B cell (primary cell): ENCODE results near the gene PRKCH. TPM values are rescaled to one million over a fixed set of nuclear protein-coding genes. Genes with fewer than 3 reads are reported as not detected.

Experiments used
- ATAC-seq: fragments of 200-7000 bp; cut with Tn5 transposase; one replicate; pipeline ENCODE4 v1.10.0; 2021; ENCODE audit warnings: low read depth, mild to moderate bottlenecking, moderate number of reproducible peaks, moderate library complexity
- CTCF ChIA-PET: fragments of 350-600 bp; sonication (Branson Sonifier 250); formaldehyde crosslinking; loops from one replicate; lab custom pipeline; 2021; ENCODE audit warnings: antibody characterized with exemption, inconsistent platforms; lab: Charles Lee
- POLR2A ChIA-PET: fragments of 350-600 bp; sonication (Branson Sonifier 250); formaldehyde crosslinking; loops from one replicate; lab custom pipeline; 2021; ENCODE audit warnings: antibody characterized with exemption; lab: Charles Lee
- DNase-seq: peaks from one replicate; pipeline ENCODE4 v3.0.0; 2013
- H2AFZ ChIP-seq: 2 replicates; pipeline ENCODE4 v1.6.1; 2012; ENCODE audit warnings: mild to moderate bottlenecking, low read depth, low read length; ENCODE audit not compliant: insufficient read depth, poor library complexity, severe bottlenecking
- H3K27ac ChIP-seq, 2 donors: 1 replicate in 1 of 2; 2 replicates in 1 of 2; pipeline ENCODE4 v1.5.1; 2012 to 2013; ENCODE audit warnings: low read length in 2 of 2, mild to moderate bottlenecking in 2 of 2, moderate library complexity in 1 of 2
- H3K27me3 ChIP-seq, 4 experiments: fragments of 200-600 bp in 1 of 4; sonication (generic) in 1 of 4; replicated peaks in 1 of 4; 1 replicate in 2 of 4; 2 replicates in 2 of 4; pipeline versions ENCODE4 v1.6.1 to v1.7.0; 2013 to 2016; ENCODE audit warnings: low read length in 3 of 4, mild to moderate bottlenecking in 2 of 4, mixed read lengths in 1 of 4, moderate library complexity in 1 of 4; ENCODE audit not compliant: insufficient read depth in 4 of 4, control insufficient read depth in 3 of 4; ENCODE audit errors: control extremely low read depth in 1 of 4
- H3K36me3 ChIP-seq, 2 experiments: replicated peaks in 1 of 2; 1 replicate in 1 of 2; 2 replicates in 1 of 2; pipeline versions ENCODE4 v1.6.1 to v1.7.1; 2013; ENCODE audit warnings: low read length in 1 of 2; ENCODE audit not compliant: insufficient read depth in 2 of 2, control insufficient read depth in 1 of 2; ENCODE audit errors: control extremely low read depth in 1 of 2, extremely low read depth in 1 of 2
- H3K4me1 ChIP-seq, 2 donors: fragments of 200-600 bp in 1 of 2; sonication (generic) in 1 of 2; 1 replicate in 1 of 2; 2 replicates in 1 of 2; pipeline versions ENCODE4 v1.5.1 to v1.6.1; 2013 to 2017; ENCODE audit warnings: low read length in 2 of 2; ENCODE audit not compliant: control insufficient read depth in 2 of 2, insufficient read depth in 2 of 2
- H3K4me2 ChIP-seq: replicated peaks from 2 replicates; pipeline ENCODE3; 2012; ENCODE audit warnings: mild to moderate bottlenecking, low read depth, low read length; ENCODE audit not compliant: poor library complexity, severe bottlenecking
- H3K4me3 ChIP-seq, 5 experiments: fragments of 200-600 bp in 1 of 5; sonication (generic) in 1 of 5; 1 replicate in 3 of 5; 2 replicates in 2 of 5; pipeline versions ENCODE4 v1.5.1 to v1.7.0; 2011 to 2016; ENCODE audit warnings: low read length in 4 of 5, mild to moderate bottlenecking in 4 of 5, low read depth in 2 of 5, control low read depth in 1 of 5, moderate library complexity in 1 of 5; ENCODE audit not compliant: insufficient read depth in 1 of 5; ENCODE audit errors: control extremely low read depth in 1 of 5, extremely low read depth in 1 of 5
- H3K79me2 ChIP-seq: fragments of 200-600 bp; sonication (generic); one replicate; pipeline ENCODE4 v1.6.0; 2016; ENCODE audit warnings: low read length; ENCODE audit not compliant: control insufficient read depth, insufficient read depth
- H3K9ac ChIP-seq: fragments of 200-600 bp; sonication (generic); 2 replicates; pipeline ENCODE4 v1.6.1; 2017; ENCODE audit warnings: mild to moderate bottlenecking, low read length, moderate library complexity
- H3K9me3 ChIP-seq, 3 donors: one replicate each; pipeline versions ENCODE4 v1.6.1 to v1.7.1; 2013; ENCODE audit warnings: low read length in 2 of 3; ENCODE audit not compliant: control insufficient read depth in 2 of 3, insufficient read depth in 1 of 3; ENCODE audit errors: control extremely low read depth in 1 of 3
- H4K20me1 ChIP-seq: 2 replicates; pipeline ENCODE4 v1.6.0; 2012; ENCODE audit warnings: mild to moderate bottlenecking, low read length; ENCODE audit not compliant: insufficient read depth, control insufficient read depth, poor library complexity, severe bottlenecking
- H3K27ac Mint-ChIP-seq: one replicate; pipeline ENCODE4 v1.8.0; 2021; ENCODE audit warnings: mixed read lengths
- H3K27me3 Mint-ChIP-seq: one replicate; pipeline ENCODE4 v1.8.0; 2021; ENCODE audit warnings: mixed read lengths
- H3K4me1 Mint-ChIP-seq: one replicate; pipeline ENCODE4 v1.8.0; 2021; ENCODE audit warnings: mixed read lengths
- H3K4me3 Mint-ChIP-seq: one replicate; pipeline ENCODE4 v1.8.0; 2021; ENCODE audit warnings: mixed read lengths
- H3K9me3 Mint-ChIP-seq: one replicate; pipeline ENCODE4 v1.8.0; 2022; ENCODE audit warnings: mixed read lengths; ENCODE audit not compliant: insufficient read depth
- EZH2 ChIP-seq: IDR thresholded peaks from 2 replicates; pipeline ENCODE4 v1.6.1; 2012; ENCODE audit warnings: borderline replicate concordance, low read depth, mild to moderate bottlenecking, moderate library complexity, low read length; ENCODE audit not compliant: insufficient read depth, poor library complexity, severe bottlenecking
- WGBS: methylation state at CpG from one replicate; pipeline ENCODE4 v1.1.5; 2013; ENCODE audit warnings: missing lambda C conversion rate; ENCODE audit not compliant: insufficient coverage; 5-methylcytosine and 5-hydroxymethylcytosine counted together
- intact Hi-C: fragments of 100-400 bp; cut with micrococcal nuclease; formaldehyde crosslinking; loops from one replicate; pipeline ENCODE4 v1.10.0; 2022
- polyA plus RNA-seq: library from polyadenylated mRNA; depleted of rRNA; stranded (reverse); fragments of >200 nt; gene quantifications from 2 replicates; pipeline ENCODE4 v1.2.3, GENCODE V29; 2012
- total RNA-seq, 2 donors: library from RNA; stranded (reverse); fragments of 120-200 nt in 1 of 2; gene quantifications; 1 replicate in 1 of 2; 2 replicates in 1 of 2; pipeline versions ENCODE4 v1.2.3 to v1.2.4, GENCODE V29; 2013 to 2022
- TF ChIP-seq, protein P1 (sequence below): fragments of 200-600 bp; IDR thresholded peaks from one replicate; pipeline ENCODE4 v1.8.0; 2022; ENCODE audit warnings: antibody characterized with exemption, mild to moderate bottlenecking

Gene PRKCH
- total and polyA plus RNA-seq, 2 donors (not counting 1 experiment from before 2014, with no cell fraction given): 2.0 to 5.0 TPM

DNA sequence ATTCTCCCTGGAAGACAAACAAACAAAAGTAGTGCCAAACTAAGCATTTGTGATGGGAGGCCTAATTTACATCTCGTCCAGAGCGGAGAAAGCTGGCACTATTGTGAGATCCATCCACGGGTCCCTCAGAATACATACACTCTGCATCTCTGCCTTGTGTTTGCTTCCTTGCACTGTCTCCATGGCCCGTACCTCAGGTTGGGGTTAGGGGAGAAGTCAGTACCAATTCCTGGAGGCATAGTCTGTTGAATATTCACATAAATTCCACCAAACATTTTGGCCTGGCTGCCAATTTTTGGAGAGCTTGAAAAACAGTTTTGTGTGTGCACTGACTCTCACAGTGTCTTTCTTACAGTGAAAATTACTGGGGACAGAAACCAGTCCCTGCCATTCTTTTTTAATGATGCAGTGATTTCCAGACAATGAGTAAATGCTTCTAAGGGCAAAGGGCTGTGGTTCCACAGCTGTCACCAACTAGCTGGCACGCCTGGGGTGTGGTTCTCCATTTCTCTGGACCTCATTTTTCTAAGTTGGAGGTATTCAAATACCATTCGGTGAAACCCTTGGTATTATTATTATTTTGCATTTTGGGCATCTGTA lies 254.3 kb downstream of the PRKCH start:
- Histone ChIP-seq H3K27me3 (no peaks in the 10 kb centered on the region), H3K4me2 (no peak overlapping the region), H4K20me1 (no peaks in the 10 kb centered on the region), H3K36me3 (no peaks in the 10 kb centered on the region), H3K27ac (no peak overlapping the region), H3K79me2 (peaks cover 3% of the 10 kb centered on the region), H3K9me3 (no peaks in the 10 kb centered on the region), H2AFZ (no peak overlapping the region), H3K9ac (no peak overlapping the region), H3K4me3 (no peak overlapping the region), H3K4me1 (peaks cover 5 to 7% of the 10 kb centered on the region in 2 donors)
- WGBS: no CpG with 5 or more reads among the region's 6 CpGs
- TF ChIP-seq EZH2: no peak
- TF ChIP-seq, protein P1, sequence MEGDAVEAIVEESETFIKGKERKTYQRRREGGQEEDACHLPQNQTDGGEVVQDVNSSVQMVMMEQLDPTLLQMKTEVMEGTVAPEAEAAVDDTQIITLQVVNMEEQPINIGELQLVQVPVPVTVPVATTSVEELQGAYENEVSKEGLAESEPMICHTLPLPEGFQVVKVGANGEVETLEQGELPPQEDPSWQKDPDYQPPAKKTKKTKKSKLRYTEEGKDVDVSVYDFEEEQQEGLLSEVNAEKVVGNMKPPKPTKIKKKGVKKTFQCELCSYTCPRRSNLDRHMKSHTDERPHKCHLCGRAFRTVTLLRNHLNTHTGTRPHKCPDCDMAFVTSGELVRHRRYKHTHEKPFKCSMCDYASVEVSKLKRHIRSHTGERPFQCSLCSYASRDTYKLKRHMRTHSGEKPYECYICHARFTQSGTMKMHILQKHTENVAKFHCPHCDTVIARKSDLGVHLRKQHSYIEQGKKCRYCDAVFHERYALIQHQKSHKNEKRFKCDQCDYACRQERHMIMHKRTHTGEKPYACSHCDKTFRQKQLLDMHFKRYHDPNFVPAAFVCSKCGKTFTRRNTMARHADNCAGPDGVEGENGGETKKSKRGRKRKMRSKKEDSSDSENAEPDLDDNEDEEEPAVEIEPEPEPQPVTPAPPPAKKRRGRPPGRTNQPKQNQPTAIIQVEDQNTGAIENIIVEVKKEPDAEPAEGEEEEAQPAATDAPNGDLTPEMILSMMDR: no peak
- intact Hi-C loops: no loop called here
- DNase-seq (no peak), ATAC-seq (no peak)
- POLR2A ChIA-PET: interaction anchor here (1.0 kb wide), 1 partner anchor 97 kb away, joined by 6 read pairs; no protein-coding TSS in a partner anchor
- CTCF ChIA-PET: no interaction called here
- Mint-ChIP-seq H3K27ac (peak overlapping the region; percentile 51), H3K9me3 (no peaks in the 10 kb centered on the region), H3K4me1 (peaks cover 22% of the 10 kb centered on the region), H3K27me3 (no peaks in the 10 kb centered on the region), H3K4me3 (no peak overlapping the region)

DNA sequence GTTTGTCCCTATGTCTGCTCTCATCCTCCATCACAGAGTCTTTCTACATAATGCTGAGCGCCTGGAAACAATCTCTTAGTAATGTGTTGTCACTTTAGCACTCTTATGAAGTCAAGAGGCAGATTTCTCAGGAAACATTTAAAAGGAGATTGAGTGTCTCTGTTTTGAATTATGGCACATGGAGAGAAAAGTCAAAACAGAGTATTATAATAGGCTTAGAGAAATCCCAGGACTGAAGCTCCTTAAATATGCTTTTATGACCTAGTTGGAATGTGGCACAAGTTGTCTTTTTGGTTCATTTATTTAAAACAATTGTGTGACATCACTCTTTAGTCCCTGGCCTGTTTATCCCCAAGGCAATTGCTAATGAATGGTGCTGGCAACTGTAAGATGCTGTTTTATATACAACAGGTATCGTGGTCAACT lies 256.1 kb downstream of the PRKCH start:
- ChIA-PET POLR2A (no interaction called here), CTCF (no interaction called here)
- Mint-ChIP-seq H3K9me3 (no peaks in the 10 kb centered on the region), H3K4me3 (no peak overlapping the region), H3K27ac (no peak overlapping the region), H3K27me3 (no peaks in the 10 kb centered on the region), H3K4me1 (peaks cover 11% of the 10 kb centered on the region)
- H3K9ac ChIP-seq: no peak overlapping the region
- no peaks in the 10 kb centered on the region for H3K27me3 ChIP-seq
- H2AFZ ChIP-seq: no peak overlapping the region
- no peak for TF ChIP-seq EZH2
- TF ChIP-seq, protein P1: no peak
- H3K4me1 ChIP-seq: peaks cover 0 to 3% of the 10 kb centered on the region in 2 donors
- ATAC-seq (no peak), DNase-seq (no peak)
- H3K27ac ChIP-seq: no peak overlapping the region
- H3K4me3 ChIP-seq: no peak overlapping the region
- no CpG with 5 or more reads among the region's 2 CpGs for WGBS
- H3K4me2 ChIP-seq: no peak overlapping the region
- no peaks in the 10 kb centered on the region for H3K36me3 ChIP-seq
- H4K20me1 ChIP-seq: no peaks in the 10 kb centered on the region
- no peaks in the 10 kb centered on the region for H3K79me2 ChIP-seq
- no peaks in the 10 kb centered on the region for H3K9me3 ChIP-seq
- intact Hi-C loops: no loop called here
